ENCODE measurements around the gene DHRS2.
"Not testable (repeated sequence)": the region's sequence is repeated elsewhere in the genome, so short reads cannot be mapped to it uniquely, and the experiment has no call there.

DHRS2 gene

DNA sequence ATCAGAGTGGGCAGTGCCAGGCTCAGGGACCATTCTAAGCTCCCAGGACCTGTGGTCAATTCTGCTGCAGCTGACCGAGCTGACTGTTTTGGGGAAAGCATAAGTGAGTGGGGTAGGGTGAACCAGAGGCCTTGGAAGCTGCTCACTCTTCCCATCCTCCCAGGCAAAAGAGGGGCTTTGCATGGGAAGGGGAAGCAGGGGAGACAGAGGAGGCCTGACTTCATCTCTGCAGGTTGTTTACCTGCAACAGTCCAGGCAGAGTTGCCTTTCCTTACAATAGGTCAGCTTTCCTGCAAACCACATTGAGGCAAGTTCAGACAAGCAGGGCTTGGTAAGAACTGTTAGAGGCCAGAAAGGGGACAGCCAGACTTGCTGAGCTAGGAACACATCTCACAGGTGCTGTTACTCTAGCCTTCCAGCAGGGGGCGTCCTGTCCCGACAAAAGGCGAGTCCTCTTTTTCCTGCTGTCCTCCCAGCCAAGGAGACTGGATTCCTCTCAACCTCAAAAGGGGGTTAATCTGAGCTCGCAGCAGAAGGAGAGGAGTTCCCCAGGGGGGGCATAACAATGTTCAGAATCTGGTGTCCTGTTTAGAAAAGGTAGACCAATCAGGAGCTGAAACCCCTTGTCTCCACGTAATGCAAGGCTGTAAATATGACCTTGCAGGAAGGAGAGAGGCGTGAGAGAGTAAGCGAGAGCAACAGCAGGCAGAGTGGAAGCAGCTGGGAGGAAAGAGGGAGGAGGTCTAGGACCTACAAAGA, 4.3 kb upstream of the DHRS2 start:
- TF ChIP-seq, protein P1, sequence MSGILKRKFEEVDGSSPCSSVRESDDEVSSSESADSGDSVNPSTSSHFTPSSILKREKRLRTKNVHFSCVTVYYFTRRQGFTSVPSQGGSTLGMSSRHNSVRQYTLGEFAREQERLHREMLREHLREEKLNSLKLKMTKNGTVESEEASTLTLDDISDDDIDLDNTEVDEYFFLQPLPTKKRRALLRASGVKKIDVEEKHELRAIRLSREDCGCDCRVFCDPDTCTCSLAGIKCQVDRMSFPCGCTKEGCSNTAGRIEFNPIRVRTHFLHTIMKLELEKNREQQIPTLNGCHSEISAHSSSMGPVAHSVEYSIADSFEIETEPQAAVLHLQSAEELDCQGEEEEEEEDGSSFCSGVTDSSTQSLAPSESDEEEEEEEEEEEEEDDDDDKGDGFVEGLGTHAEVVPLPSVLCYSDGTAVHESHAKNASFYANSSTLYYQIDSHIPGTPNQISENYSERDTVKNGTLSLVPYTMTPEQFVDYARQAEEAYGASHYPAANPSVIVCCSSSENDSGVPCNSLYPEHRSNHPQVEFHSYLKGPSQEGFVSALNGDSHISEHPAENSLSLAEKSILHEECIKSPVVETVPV (CRISPR knock-in tag; IDR thresholded peaks at IDR 0.05), result no peak
- TF ChIP-seq PPARA (CRISPR knock-in tag; IDR thresholded peaks at IDR 0.05; ENCODE audit: borderline replicate concordance) (no peak), BACH2 (CRISPR knock-in tag; IDR thresholded peaks at IDR 0.05; ENCODE audit: borderline replicate concordance) (no peak), ISL1 (CRISPR knock-in tag; IDR thresholded peaks at IDR 0.05) (no peak), ZNF565 (CRISPR knock-in tag; conservative IDR thresholded peaks at IDR 0.05; ENCODE audit: low read depth) (no peak), ZFP30 (CRISPR knock-in tag; IDR thresholded peaks at IDR 0.05) (no peak), TOX (CRISPR knock-in tag; IDR thresholded peaks at IDR 0.05; ENCODE audit: borderline replicate concordance) (no peak), OSR1 (CRISPR knock-in tag; IDR thresholded peaks at IDR 0.05) (no peak), CSDC2 (CRISPR knock-in tag; IDR thresholded peaks at IDR 0.05) (no peak)
- TF ChIP-seq, protein P2, sequence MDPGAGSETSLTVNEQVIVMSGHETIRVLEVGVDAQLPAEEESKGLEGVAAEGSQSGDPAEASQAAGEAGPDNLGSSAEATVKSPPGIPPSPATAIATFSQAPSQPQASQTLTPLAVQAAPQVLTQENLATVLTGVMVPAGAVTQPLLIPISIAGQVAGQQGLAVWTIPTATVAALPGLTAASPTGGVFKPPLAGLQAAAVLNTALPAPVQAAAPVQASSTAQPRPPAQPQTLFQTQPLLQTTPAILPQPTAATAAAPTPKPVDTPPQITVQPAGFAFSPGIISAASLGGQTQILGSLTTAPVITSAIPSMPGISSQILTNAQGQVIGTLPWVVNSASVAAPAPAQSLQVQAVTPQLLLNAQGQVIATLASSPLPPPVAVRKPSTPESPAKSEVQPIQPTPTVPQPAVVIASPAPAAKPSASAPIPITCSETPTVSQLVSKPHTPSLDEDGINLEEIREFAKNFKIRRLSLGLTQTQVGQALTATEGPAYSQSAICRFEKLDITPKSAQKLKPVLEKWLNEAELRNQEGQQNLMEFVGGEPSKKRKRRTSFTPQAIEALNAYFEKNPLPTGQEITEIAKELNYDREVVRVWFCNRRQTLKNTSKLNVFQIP (CRISPR knock-in tag; IDR thresholded peaks at IDR 0.05; ENCODE audit: borderline replicate concordance, low read depth), result no peak
- TF ChIP-seq, protein P3, sequence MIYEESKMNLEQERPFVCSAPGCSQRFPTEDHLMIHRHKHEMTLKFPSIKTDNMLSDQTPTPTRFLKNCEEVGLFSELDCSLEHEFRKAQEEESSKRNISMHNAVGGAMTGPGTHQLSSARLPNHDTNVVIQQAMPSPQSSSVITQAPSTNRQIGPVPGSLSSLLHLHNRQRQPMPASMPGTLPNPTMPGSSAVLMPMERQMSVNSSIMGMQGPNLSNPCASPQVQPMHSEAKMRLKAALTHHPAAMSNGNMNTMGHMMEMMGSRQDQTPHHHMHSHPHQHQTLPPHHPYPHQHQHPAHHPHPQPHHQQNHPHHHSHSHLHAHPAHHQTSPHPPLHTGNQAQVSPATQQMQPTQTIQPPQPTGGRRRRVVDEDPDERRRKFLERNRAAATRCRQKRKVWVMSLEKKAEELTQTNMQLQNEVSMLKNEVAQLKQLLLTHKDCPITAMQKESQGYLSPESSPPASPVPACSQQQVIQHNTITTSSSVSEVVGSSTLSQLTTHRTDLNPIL (CRISPR knock-in tag; IDR thresholded peaks at IDR 0.05; ENCODE audit: low read depth), result no peak
- ATAC-seq, result peak; percentile 95

DNA sequence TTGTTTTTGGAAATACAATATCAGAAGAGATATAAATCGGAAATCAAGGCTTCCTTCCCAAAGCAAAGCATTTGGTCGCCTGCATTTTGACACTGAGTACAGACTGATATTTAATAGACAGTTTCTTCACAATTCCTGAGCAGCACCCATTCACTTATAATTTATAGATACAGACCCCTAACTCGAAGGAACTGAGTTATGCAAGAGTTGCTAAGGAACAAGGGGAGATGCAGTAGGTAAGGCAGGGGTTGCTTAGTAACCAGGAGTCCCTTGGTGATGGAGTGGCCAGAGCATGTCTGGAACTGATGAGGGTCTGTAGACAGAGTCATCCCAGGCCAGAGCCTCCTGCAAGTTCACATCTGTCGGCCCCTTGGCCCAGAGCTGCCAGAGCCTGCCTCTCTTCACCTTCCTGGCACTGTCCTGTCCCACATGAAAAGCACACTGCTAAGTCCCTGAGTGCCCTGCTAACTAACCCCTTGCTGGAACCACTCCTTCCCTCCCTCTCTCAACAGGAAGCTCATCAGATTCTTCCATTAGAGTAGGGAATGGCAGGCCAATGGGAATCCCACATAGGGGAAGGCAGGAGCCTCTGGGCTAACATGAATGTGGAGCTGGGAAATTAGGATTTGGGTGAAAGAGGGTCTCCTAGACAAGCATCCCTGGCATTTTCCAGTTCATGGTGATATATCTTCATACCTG, 3.6 kb upstream of the DHRS2 start:
- ATAC-seq, result peak; percentile 18; the same call in 2 of the 3 replicates
- TF ChIP-seq, protein P1 (CRISPR knock-in tag; IDR thresholded peaks at IDR 0.05), result no peak

DNA sequence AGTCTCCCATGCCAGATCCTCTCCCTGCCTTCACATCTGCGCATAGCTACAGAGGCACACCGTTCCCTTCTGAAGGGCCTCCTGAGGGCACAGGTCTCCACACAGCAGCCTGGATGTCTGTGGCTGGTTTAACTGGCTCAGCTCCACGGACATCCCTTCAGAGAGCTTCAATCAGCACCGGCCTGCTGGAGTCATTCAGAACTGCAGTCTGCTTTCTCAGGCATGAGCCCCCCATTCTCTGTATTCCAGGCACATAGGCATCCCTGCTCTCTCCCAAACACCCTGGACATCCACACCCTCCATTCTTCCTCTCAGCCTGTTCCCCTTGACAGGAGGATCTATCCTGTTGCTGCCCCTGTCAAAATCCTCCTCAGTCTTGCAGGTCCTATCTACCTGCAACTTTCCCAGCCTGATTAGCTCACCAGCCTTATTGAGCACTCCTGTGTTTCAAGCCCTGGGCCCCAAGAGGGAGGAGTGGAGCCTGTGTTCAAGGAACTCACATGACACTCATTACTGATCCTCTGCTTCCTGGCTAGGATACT, 2.9 kb upstream of the DHRS2 start:
- ATAC-seq, result peak; percentile 58
- TF ChIP-seq, protein P3 (CRISPR knock-in tag; IDR thresholded peaks at IDR 0.05; ENCODE audit: low read depth), result no peak
- TF ChIP-seq OSR1 (CRISPR knock-in tag; IDR thresholded peaks at IDR 0.05), result no peak
- TF ChIP-seq ESRRG (CRISPR knock-in tag; IDR thresholded peaks at IDR 0.05), result no peak
- no peak for TF ChIP-seq ISL1 (CRISPR knock-in tag; IDR thresholded peaks at IDR 0.05)
- TF ChIP-seq ZFP30 (CRISPR knock-in tag; IDR thresholded peaks at IDR 0.05), result no peak
- TF ChIP-seq TCF4 (CRISPR knock-in tag; IDR thresholded peaks at IDR 0.05; ENCODE audit: borderline replicate concordance), result no peak
- no peak for TF ChIP-seq CSDC2 (CRISPR knock-in tag; IDR thresholded peaks at IDR 0.05)
- TF ChIP-seq, protein P4, sequence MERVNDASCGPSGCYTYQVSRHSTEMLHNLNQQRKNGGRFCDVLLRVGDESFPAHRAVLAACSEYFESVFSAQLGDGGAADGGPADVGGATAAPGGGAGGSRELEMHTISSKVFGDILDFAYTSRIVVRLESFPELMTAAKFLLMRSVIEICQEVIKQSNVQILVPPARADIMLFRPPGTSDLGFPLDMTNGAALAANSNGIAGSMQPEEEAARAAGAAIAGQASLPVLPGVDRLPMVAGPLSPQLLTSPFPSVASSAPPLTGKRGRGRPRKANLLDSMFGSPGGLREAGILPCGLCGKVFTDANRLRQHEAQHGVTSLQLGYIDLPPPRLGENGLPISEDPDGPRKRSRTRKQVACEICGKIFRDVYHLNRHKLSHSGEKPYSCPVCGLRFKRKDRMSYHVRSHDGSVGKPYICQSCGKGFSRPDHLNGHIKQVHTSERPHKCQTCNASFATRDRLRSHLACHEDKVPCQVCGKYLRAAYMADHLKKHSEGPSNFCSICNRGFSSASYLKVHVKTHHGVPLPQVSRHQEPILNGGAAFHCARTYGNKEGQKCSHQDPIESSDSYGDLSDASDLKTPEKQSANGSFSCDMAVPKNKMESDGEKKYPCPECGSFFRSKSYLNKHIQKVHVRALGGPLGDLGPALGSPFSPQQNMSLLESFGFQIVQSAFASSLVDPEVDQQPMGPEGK (CRISPR knock-in tag; IDR thresholded peaks at IDR 0.05; ENCODE audit: borderline replicate concordance), result no peak
- no peak for TF ChIP-seq ARNTL (CRISPR knock-in tag; IDR thresholded peaks at IDR 0.05; ENCODE audit: borderline replicate concordance, low read depth)
- no peak for TF ChIP-seq PPARA (CRISPR knock-in tag; IDR thresholded peaks at IDR 0.05; ENCODE audit: borderline replicate concordance)
- no peak for TF ChIP-seq ZC3H10 (CRISPR knock-in tag; IDR thresholded peaks at IDR 0.05)
- TF ChIP-seq TOX (CRISPR knock-in tag; IDR thresholded peaks at IDR 0.05; ENCODE audit: borderline replicate concordance), result no peak

DNA sequence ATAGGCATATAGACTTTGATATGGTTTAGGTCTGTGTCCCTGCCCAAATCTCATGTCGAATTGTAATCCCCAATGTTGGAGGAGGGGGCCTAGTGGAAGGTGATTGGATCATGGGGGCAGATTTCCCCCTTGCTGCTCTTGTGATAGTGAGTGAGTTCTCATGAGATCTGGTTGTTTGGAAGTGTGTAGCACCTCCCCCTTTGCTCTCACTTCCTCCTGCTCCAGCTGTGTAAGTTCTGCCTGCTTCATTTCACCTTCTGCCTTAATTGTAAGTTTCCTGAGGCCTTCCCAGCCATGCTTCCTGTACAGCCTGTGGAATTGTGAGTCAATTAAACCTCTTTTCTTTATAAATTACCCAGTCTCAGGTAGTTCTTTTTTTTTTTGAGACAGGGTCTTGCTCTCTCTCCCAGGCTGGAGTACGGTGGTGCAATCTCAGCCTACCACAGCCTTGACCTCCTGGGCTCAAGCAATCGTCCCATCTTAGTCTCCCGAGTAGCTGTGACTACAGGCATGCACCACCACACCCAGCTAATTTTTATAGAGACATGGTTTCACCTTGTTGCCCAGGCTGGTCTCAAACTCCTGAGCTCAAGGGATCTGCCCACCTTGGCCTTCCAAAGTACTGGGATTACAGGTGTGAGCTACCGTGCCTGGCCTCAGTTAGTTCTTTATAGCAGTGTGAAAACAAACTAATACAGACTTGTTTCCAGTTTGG, 1.3 kb upstream of the DHRS2 start:
- ATAC-seq, result not testable (repeated sequence)

DNA sequence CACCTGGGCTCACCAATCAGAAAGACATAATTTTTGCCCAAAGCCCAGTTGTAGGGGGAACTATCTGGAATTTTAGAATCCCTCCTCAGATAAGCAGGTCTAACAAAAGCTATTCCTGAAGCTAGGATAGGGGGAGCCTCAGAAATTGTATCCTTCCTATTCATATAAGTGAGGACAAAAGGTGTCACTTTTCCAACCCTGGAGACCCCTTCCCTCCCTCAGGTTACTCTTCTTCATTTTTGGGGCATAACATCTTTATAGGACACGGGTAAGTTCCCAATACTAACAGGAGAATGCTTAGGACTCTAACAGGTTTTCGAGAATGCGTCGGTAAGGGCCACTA, 1.1 kb downstream of the DHRS2 start:
- not testable (repeated sequence) for ATAC-seq

DNA sequence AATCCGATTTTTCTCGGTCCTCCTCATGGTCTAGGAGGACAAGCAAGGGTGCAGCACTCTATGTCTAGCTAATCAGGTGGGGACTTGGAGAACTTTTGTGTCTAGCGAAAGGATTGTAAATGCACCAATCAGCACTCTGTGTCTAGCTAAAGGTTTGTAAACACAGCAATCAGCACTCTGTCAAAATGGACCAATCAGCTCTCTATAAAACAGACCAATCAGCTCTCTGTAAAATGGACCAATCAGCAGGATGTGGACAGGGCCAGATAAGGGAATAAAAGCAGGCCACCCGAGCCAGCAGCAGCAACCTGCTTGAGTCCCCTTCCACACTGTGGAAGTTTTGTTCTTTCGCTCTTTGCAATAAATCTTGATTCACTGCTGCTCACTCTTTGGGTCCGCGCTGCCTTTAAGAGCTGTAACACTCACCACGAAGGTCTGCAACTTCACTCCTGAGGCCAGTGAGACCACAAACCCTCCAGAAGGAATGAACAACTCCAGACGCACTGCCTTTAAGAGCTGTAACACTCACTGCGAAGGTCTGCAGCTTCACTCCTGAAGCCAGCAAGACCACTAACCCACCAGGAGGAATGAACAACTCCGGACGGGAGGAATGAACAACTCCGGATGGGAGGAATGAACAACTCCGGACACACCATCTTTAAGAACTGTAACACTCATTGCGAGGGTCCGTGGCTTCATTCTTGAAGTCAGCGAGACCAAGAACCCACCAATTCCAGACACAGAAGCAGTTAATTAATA, 1.7 kb downstream of the DHRS2 start:
- not testable (repeated sequence) for ATAC-seq

Data from SK-N-SH treated with all-trans-retinoic acid at 6 μM for 48 hours (cell line).